Tibial nerve (tissue), 4 donors: ENCODE results near the gene PWWP2B. TPM values are rescaled to one million over a fixed set of nuclear protein-coding genes. Genes with fewer than 3 reads are reported as not detected.

Experiments
- DNase-seq, 2 donors: peaks; one replicate each; pipeline ENCODE4 v3.0.0-alpha.2; 2019; ENCODE audit warnings: low spot score in 2 of 2
- H3K27ac ChIP-seq, 4 donors: fragments of 200-600 bp; sonication (generic) in 3 of 4; one replicate each; pipeline ENCODE4 v1.5.1; 2017 to 2019; ENCODE audit warnings: mild to moderate bottlenecking in 1 of 4
- H3K27me3 ChIP-seq, 2 donors: fragments of 200-600 bp; sonication (generic) in 1 of 2; one replicate each; pipeline versions ENCODE4 v1.5.1 to v1.6.0; 2017 to 2019
- H3K36me3 ChIP-seq, 3 donors: fragments of 200-600 bp; sonication (generic); one replicate each; pipeline ENCODE4 v1.5.1; 2018 to 2019
- H3K4me1 ChIP-seq, 4 donors: fragments of 200-600 bp; sonication (generic) in 3 of 4; one replicate each; pipeline ENCODE4 v1.5.1; 2017 to 2019
- H3K4me3 ChIP-seq, 4 donors: fragments of 200-600 bp; sonication (generic) in 3 of 4; one replicate each; pipeline ENCODE4 v1.5.1; 2017 to 2019; ENCODE audit warnings: mild to moderate bottlenecking in 1 of 4, moderate library complexity in 1 of 4
- H3K9me3 ChIP-seq, 4 donors: fragments of 200-600 bp; sonication (generic) in 3 of 4; one replicate each; pipeline ENCODE4 v1.5.1; 2017 to 2019
- CTCF ChIP-seq, 5 experiments: fragments of 200-600 bp in 3 of 5; fragments of 450-650 bp in 2 of 5; sonication (generic) in 3 of 5; IDR thresholded peaks; one replicate each; pipeline ENCODE4 v1.5.1; 2016 to 2019; ENCODE audit warnings: antibody characterized with exemption in 5 of 5, mild to moderate bottlenecking in 3 of 5, moderate library complexity in 2 of 5
- EP300 ChIP-seq, 2 donors: sonication (generic); formaldehyde crosslinking; IDR thresholded peaks; one replicate each; pipeline ENCODE4 v1.6.1; 2017; ENCODE audit warnings: antibody characterized with exemption in 2 of 2, mild to moderate bottlenecking in 1 of 2
- POLR2A ChIP-seq, 2 donors: fragments of 450-650 bp; IDR thresholded peaks; one replicate each; pipeline ENCODE4 v1.6.1; 2017; ENCODE audit warnings: antibody characterized with exemption in 2 of 2, mild to moderate bottlenecking in 2 of 2, moderate library complexity in 2 of 2
- WGBS, 2 donors: methylation state at CpG; one replicate each; pipeline ENCODE4 v1.1.5; 2018; 5-methylcytosine and 5-hydroxymethylcytosine counted together
- total RNA-seq, 4 donors: library from RNA; depleted of rRNA; stranded (reverse); fragments of >200 nt; gene quantifications; one replicate each; pipeline ENCODE4 v1.1.0, GENCODE V29; 2016

Gene PWWP2B
- total RNA-seq, 4 donors from 2014 or later: 12.6 to 23.7 (median 15.1) TPM

GRCh38 chr10:132439025-132439388, 42.0 kb downstream of the PWWP2B start:
- no peak for TF ChIP-seq EP300 (IDR thresholded peaks at IDR 0.05)
- TF ChIP-seq CTCF (IDR thresholded peaks at IDR 0.05): no peak
- TF ChIP-seq POLR2A (IDR thresholded peaks at IDR 0.05): no peak
- Histone ChIP-seq H3K27me3 (no peaks in the 10 kb centered on the region), H3K36me3 (no peaks in the 10 kb centered on the region), H3K9me3 (no peaks in the 10 kb centered on the region), H3K27ac (no peak overlapping the region), H3K4me3 (no peak overlapping the region), H3K4me1 (peaks cover 0 to 6% (median 0%) of the 10 kb centered on the region in 4 donors)
- DNase-seq: no peak
- WGBS, 2 donors: 39% methylated on average over 3 to 5 of the region's 6 CpGs

- H3K36me3 ChIP-seq: no peaks in the 10 kb centered on the region
- no peaks in the 10 kb centered on the region for H3K9me3 ChIP-seq
- H3K27ac ChIP-seq: no peak overlapping the region
- peaks cover 0 to 7% (median 0%) of the 10 kb centered on the region in 4 donors for H3K4me1 ChIP-seq
- no peak overlapping the region for H3K4me3 ChIP-seq
- no peaks in the 10 kb centered on the region for H3K27me3 ChIP-seq
- no peak for DNase-seq
- no peak for TF ChIP-seq POLR2A (IDR thresholded peaks at IDR 0.05)
- TF ChIP-seq EP300 (IDR thresholded peaks at IDR 0.05): no peak
- TF ChIP-seq CTCF (IDR thresholded peaks at IDR 0.05): no peak
- 95 to 99% methylated on average over 18 of the region's 18 CpGs for WGBS, 2 donors
Measured at GRCh38 chr10:132439424-132440163, 42.6 kb downstream of the PWWP2B start.

- no peaks in the 10 kb centered on the region for H3K36me3 ChIP-seq
- DNase-seq: no peak
- no peak overlapping the region for H3K4me3 ChIP-seq
- H3K27ac ChIP-seq: no peak overlapping the region
- no peaks in the 10 kb centered on the region for H3K27me3 ChIP-seq
- 88 to 92% methylated on average over 20 to 21 of the region's 25 CpGs for WGBS, 2 donors
- H3K4me1 ChIP-seq: peaks cover 0 to 10% (median 0%) of the 10 kb centered on the region in 4 donors
- no peak for TF ChIP-seq POLR2A (IDR thresholded peaks at IDR 0.05)
- TF ChIP-seq EP300 (IDR thresholded peaks at IDR 0.05): no peak
- H3K9me3 ChIP-seq: no peaks in the 10 kb centered on the region
Measured at GRCh38 chr10:132440791-132441565, 44.0 kb downstream of the PWWP2B start.

GRCh38 chr10:132441818-132442524, 45.0 kb downstream of the PWWP2B start:
- TF ChIP-seq EP300 (IDR thresholded peaks at IDR 0.05): no peak
- TF ChIP-seq POLR2A (IDR thresholded peaks at IDR 0.05): no peak
- TF ChIP-seq CTCF (IDR thresholded peaks at IDR 0.05): no peak
- DNase-seq: no peak
- Histone ChIP-seq H3K4me1 (peaks cover 0 to 18% (median 5%) of the 10 kb centered on the region in 4 donors), H3K9me3 (no peaks in the 10 kb centered on the region), H3K27ac (no peak overlapping the region), H3K27me3 (no peaks in the 10 kb centered on the region), H3K4me3 (no peak overlapping the region), H3K36me3 (no peaks in the 10 kb centered on the region)
- WGBS, 2 donors: 87 to 90% methylated on average over 21 to 22 of the region's 22 CpGs

- 59 to 63% methylated on average over 10 of the region's 10 CpGs for WGBS, 2 donors
- no peaks in the 10 kb centered on the region for H3K9me3 ChIP-seq
- no peak overlapping the region for H3K4me3 ChIP-seq
- TF ChIP-seq POLR2A (IDR thresholded peaks at IDR 0.05) (no peak), EP300 (IDR thresholded peaks at IDR 0.05) (no peak), CTCF (IDR thresholded peaks at IDR 0.05) (no peak)
- H3K27ac ChIP-seq: no peak overlapping the region
- DNase-seq: no peak
- H3K36me3 ChIP-seq: no peaks in the 10 kb centered on the region
- no peaks in the 10 kb centered on the region for H3K27me3 ChIP-seq
- H3K4me1 ChIP-seq: peaks cover 0 to 25% (median 11%) of the 10 kb centered on the region in 4 donors
Measured at GRCh38 chr10:132442636-132443035, 45.6 kb downstream of the PWWP2B start.
